HG03342 (cell line): ENCODE results near the gene PLA2G4D.
"Not testable (repeated sequence)": the region's sequence is repeated elsewhere in the genome, so short reads cannot be mapped to it uniquely, and the experiment has no call there.

Source experiments
- ATAC-seq: cut with Tn5 transposase; IDR thresholded peaks from one replicate; pipeline ENCODE4 v1.9.1; 2021; ENCODE audit warnings: mild to moderate bottlenecking, moderate library complexity; ENCODE audit not compliant: unreplicated experiment

Gene PLA2G4D

GRCh38 chr15:42123546-42123945 lies 29.2 kb upstream of the PLA2G4D start:
- no peak for ATAC-seq

GRCh38 chr15:42121682-42122081 lies 27.3 kb upstream of the PLA2G4D start:
- no peak for ATAC-seq

- no peak for ATAC-seq
Observed at GRCh38 chr15:42121021-42121420, 26.7 kb upstream of the PLA2G4D start.

GRCh38 chr15:42120285-42120684 lies 25.9 kb upstream of the PLA2G4D start:
- ATAC-seq, result no peak

GRCh38 chr15:42119446-42119760 lies 25.0 kb upstream of the PLA2G4D start:
- no peak for ATAC-seq

- no peak for ATAC-seq
Observed at GRCh38 chr15:42118650-42119445, 24.5 kb upstream of the PLA2G4D start.

GRCh38 chr15:42111924-42112323 lies 17.6 kb upstream of the PLA2G4D start:
- ATAC-seq, result no peak

- ATAC-seq, result no peak
Observed at GRCh38 chr15:42110367-42110766, 16.0 kb upstream of the PLA2G4D start.

- ATAC-seq, result no peak
Observed at GRCh38 chr15:42108806-42109205, 14.4 kb upstream of the PLA2G4D start.

GRCh38 chr15:42108189-42108588 lies 13.8 kb upstream of the PLA2G4D start:
- no peak for ATAC-seq

GRCh38 chr15:42107473-42107872 lies 13.1 kb upstream of the PLA2G4D start:
- ATAC-seq, result no peak

- no peak for ATAC-seq
Observed at GRCh38 chr15:42106288-42106687, 11.9 kb upstream of the PLA2G4D start.

GRCh38 chr15:42104095-42104891 lies 9.9 kb upstream of the PLA2G4D start:
- ATAC-seq, result no peak

GRCh38 chr15:42102646-42103235 lies 8.4 kb upstream of the PLA2G4D start:
- no peak for ATAC-seq

GRCh38 chr15:42101861-42102260 lies 7.5 kb upstream of the PLA2G4D start:
- no peak for ATAC-seq

GRCh38 chr15:42100021-42100800 lies 5.8 kb upstream of the PLA2G4D start:
- ATAC-seq, result no peak

GRCh38 chr15:42097018-42097417 lies 2.7 kb upstream of the PLA2G4D start:
- no peak for ATAC-seq

GRCh38 chr15:42093966-42094365 lies 396 bp downstream of the PLA2G4D start:
- ATAC-seq, result no peak

- ATAC-seq, result no peak
Observed at GRCh38 chr15:42092398-42093318, 1.7 kb downstream of the PLA2G4D start.

GRCh38 chr15:42091753-42092397 lies 2.5 kb downstream of the PLA2G4D start:
- not testable (repeated sequence) for ATAC-seq
